GM12892 (cell line): ENCODE data around the gene SLC5A2.
"Not testable (repeated sequence)": the region's sequence is repeated elsewhere in the genome, so short reads cannot be mapped to it uniquely, and the experiment has no call there.

Experiments
- DNase-seq: peaks from one replicate; pipeline ENCODE4 v3.0.0; 2011; ENCODE audit not compliant: insufficient read length
- FAIRE-seq: peaks from 2 replicates; lab custom pipeline; 2011; peaks lifted over from hg19 to GRCh38; lab: Jason Lieb, UNC
- POLR2A ChIP-seq: IDR thresholded peaks from 2 replicates; pipeline ENCODE4 v1.6.1; 2011; ENCODE audit warnings: low read depth, low read length, control low read depth
- POLR2AphosphoS5 ChIP-seq: IDR thresholded peaks from 2 replicates; pipeline ENCODE4 v1.6.1; 2011; ENCODE audit warnings: low read depth, low read length, control low read depth
- TAF1 ChIP-seq: IDR thresholded peaks from 2 replicates; pipeline ENCODE4 v1.6.1; 2011; ENCODE audit warnings: low read depth, mild to moderate bottlenecking, control low read depth, low read length, borderline replicate concordance

Gene SLC5A2

GRCh38 chr16:31529108-31529936 is 46.4 kb downstream of the SLC5A2 start:
- FAIRE-seq (no peak), DNase-seq (no peak)
- TF ChIP-seq TAF1: no peak
- no peak for TF ChIP-seq POLR2A
- no peak for TF ChIP-seq POLR2AphosphoS5

DNA sequence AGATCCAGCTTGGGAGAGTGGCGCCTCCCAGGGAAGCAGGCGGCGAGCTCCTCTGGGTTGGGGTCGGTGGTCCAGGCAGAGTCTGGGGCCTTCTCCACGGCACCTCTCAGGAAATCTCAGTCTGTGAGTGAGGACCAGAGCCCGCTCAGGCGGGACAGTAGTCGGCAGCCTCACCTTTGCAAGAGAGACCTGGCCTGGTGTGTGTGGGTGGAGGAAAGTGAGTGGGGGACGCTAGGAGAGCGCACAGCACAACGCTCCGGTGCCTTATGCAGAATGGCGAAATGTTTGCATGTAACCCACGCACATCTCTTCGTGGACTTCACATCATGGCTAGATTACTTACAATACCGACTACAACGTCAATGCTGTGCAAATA is 47.0 kb downstream of the SLC5A2 start:
- no peak for FAIRE-seq
- DNase-seq: no peak
- no peak for TF ChIP-seq POLR2AphosphoS5
- no peak for TF ChIP-seq POLR2A
- no peak for TF ChIP-seq TAF1

GRCh38 chr16:31530405-31530804 is 47.5 kb downstream of the SLC5A2 start:
- DNase-seq (no peak), FAIRE-seq (no peak)
- TF ChIP-seq POLR2A (no peak), TAF1 (no peak), POLR2AphosphoS5 (no peak)

DNA sequence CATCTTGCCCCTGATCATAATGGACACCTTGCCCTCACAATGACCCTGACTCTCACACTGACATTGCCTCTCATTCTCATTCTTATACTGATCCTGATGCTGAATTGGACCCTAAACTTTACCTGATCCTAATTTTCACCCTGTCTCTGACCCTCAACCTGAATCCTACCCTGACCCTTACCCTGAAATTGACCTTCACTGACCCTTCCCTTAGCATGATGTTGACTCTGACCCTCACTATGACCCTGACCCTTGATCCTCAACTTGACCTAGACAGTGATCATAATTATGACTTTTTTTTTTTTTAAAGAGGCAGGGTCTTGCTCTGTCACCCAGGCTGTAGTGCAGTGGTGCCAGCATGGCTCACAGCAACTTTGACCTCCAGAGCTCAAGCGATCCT is 48.2 kb downstream of the SLC5A2 start:
- FAIRE-seq (no peak), DNase-seq (no peak)
- TF ChIP-seq TAF1 (no peak), POLR2A (no peak), POLR2AphosphoS5 (no peak)

DNA sequence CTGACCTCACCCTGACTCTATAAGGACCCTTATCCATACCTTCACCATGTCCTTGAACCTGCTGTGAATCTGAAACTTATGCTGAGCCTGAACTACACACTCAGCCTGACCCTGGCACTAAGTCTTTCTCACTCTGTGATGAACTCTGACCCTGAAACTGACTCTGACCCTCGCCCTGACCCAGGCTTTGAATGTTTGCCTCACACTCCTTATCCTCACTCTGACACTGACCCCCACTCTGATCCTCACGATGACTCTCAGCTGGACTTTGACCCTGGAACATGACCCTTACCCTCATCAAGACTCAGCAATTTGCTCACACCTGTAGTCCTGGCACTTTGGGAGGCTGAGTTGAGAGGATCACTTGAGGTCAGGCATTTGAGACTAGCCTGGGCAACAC is 49.2 kb downstream of the SLC5A2 start:
- DNase-seq: no peak
- no peak for FAIRE-seq
- TF ChIP-seq POLR2A: no peak
- TF ChIP-seq POLR2AphosphoS5: no peak

DNA sequence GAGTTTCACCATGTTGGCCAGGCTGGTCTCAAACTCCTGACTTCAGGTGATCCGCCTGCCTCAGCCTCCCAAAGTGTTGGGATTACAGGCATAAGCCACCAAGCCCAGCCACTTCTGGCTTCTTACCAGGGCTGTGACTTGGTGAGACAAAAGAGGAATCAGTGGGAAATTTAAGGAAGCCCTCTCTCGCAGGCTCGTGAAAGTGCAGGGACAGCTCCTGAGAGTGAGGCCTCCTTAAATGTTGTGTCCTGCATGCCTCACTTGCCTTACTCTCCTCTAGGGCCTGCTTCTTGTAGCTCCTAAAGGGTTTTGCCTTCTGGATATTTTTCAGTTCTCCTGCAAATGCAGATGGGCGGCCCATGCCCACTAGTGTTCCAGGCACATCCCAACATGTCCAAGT is 50.0 kb downstream of the SLC5A2 start:
- FAIRE-seq (no peak), DNase-seq (no peak)
- no peak for TF ChIP-seq POLR2AphosphoS5
- TF ChIP-seq TAF1: no peak
- no peak for TF ChIP-seq POLR2A

DNA sequence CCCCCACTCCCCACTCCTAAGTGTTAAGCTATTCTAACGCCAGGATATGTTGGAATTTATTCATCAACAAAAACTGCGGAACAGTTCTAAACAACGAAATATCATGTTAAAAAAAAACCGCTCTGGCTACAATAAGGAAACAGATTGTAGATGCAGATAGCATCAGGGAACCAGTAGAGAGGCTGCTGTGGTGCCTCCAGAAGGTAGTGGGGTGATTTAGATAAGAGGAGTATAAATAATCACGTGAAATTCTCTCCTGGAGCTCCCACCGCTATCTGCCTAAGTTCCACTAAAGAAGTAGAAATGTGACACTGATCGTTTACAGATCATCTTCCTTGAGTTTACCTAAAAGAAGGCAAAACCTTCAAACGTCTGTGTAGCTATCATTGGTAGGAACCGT is 52.8 kb downstream of the SLC5A2 start:
- FAIRE-seq (no peak), DNase-seq (no peak)
- no peak for TF ChIP-seq TAF1
- TF ChIP-seq POLR2AphosphoS5: no peak
- no peak for TF ChIP-seq POLR2A

GRCh38 chr16:31536804-31537361 is 54.0 kb downstream of the SLC5A2 start:
- TF ChIP-seq POLR2A (no peak), POLR2AphosphoS5 (no peak), TAF1 (no peak)
- FAIRE-seq: no peak
- no peak for DNase-seq

DNA sequence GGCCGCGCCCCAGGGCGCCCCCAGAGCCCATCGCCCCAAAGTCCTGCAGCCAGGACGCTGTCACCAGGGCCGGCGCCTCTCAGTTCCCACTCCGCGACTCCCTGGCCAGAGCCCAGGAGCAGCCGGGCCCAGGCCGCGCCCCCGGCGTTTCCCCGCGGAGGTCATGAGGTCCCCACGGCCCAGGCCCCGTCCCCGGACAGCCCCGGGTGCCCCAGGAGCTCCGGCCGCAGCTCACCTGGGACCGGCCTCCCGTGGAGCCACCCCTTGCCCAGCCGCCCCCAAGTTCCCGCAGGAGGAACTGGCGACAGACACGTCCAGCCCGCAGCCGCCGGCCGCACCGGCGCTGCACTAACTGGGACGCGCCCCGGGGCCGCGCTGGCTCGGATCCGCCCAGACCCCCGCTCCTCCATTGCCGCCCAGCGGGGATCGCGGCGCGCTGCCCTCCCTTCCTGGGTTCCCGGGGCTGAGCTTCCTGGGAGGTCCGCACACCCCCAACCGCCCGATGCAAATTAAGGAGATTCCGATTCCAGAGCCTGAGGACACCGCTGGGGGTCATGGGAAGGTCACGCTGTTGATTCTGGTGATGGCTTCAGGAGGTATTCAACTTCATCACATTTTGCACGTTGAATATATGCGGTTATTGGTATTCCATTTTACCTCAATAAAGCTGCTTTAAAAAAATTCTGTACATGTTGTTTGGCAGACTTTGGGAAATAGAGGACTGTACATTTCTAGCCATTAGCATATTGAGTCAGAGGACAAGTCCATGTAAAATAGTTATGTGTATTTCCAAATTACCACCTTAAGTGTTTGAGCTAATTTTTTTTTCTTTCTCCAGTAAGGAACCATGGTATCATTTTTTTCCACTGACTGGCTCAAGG is 54.7 kb downstream of the SLC5A2 start:
- DNase-seq (no peak), FAIRE-seq (no peak)
- no peak for TF ChIP-seq POLR2AphosphoS5

DNA sequence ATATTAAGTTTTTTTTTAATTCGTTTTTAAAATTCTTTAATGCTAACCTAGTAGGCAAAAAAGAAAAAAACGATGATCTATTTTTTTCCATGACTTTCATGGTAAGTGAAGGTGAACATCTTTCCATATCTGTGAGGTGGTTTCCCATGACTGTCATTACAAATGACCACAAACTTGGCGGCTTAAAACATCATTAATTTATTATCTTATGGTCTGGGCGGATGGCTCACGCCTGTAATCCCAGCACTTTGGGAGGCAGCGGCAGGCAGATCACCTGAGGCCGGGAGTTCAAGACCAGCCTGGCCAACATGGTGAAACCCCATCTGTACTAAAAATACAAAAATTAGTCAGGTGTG is 55.3 kb downstream of the SLC5A2 start:
- not testable (repeated sequence) for DNase-seq, FAIRE-seq

DNA sequence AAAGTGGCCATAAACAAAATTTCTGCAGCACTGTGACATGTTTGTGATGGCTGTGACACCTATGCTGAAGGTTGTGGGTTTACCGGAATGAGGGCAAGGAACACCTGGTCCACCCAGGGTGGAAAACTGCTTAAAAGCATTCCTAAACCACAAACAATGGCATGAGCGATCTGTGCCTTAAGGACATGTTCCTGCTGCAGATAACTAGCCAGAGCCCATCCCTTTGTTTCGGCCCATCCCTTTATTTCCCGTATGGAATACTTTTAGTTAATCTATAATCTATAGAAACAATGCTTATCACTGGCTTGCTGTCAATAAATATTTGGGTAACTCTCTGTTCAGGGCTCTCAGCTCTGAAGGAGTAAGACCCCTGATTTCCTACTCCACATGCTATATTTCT is 56.8 kb downstream of the SLC5A2 start:
- not testable (repeated sequence) for FAIRE-seq

More for the DNA sequence above, 56.8 kb downstream of the SLC5A2 start:
- not testable (repeated sequence) for DNase-seq
